GM12874 (cell line): ENCODE results near the gene TMEM176A.

ENCODE experiments used
- TF ChIP-seq, protein P1 (sequence below): IDR thresholded peaks from 2 replicates; pipeline ENCODE4 v1.5.1; 2011; ENCODE audit warnings: low read depth, mild to moderate bottlenecking, control low read depth, low read length, moderate library complexity; ENCODE audit not compliant: insufficient read depth

Gene TMEM176A

GRCh38 chr7:150756858-150757257 is 43.7 kb upstream of the TMEM176A start:
- TF ChIP-seq, protein P1, sequence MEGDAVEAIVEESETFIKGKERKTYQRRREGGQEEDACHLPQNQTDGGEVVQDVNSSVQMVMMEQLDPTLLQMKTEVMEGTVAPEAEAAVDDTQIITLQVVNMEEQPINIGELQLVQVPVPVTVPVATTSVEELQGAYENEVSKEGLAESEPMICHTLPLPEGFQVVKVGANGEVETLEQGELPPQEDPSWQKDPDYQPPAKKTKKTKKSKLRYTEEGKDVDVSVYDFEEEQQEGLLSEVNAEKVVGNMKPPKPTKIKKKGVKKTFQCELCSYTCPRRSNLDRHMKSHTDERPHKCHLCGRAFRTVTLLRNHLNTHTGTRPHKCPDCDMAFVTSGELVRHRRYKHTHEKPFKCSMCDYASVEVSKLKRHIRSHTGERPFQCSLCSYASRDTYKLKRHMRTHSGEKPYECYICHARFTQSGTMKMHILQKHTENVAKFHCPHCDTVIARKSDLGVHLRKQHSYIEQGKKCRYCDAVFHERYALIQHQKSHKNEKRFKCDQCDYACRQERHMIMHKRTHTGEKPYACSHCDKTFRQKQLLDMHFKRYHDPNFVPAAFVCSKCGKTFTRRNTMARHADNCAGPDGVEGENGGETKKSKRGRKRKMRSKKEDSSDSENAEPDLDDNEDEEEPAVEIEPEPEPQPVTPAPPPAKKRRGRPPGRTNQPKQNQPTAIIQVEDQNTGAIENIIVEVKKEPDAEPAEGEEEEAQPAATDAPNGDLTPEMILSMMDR = no peak; the same call in 1 of the 2 replicates

DNA sequence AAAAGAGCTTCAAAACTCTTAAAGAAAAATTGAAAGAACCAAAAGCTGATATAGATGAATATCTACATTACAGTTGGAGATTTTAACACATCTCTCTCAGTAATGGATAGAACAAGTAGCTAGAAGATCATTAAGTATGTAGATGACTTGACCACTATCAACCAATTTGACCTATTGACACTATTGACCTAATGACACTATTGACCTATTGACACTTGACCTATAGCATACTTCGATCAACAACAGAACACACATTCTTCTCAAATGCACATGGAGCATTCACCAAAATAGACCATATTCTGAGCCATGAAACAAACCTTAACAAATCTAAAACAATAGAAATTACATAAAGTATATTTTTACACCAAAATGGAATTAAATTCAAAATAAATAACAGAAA is 41.1 kb upstream of the TMEM176A start:
- TF ChIP-seq, protein P1 = no peak

DNA sequence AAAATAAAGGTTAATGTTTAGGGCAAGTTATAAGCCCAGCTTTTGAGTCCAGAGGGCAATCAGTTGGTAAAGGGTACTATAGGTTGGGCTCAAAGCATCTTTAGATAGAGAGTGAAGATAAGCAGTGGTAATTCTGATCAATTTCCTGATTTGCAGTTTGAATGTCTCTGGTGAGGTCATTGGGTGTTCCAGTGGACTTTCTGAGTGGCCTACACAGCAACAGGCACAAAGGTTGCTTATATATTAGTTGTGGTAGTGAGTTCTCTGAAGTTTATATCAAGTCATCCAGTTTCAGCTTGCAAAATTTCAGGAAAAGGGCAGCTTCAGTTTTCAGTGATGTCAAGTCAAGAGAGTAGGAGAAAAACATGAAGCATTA is 34.2 kb upstream of the TMEM176A start:
- TF ChIP-seq, protein P1 = no peak

DNA sequence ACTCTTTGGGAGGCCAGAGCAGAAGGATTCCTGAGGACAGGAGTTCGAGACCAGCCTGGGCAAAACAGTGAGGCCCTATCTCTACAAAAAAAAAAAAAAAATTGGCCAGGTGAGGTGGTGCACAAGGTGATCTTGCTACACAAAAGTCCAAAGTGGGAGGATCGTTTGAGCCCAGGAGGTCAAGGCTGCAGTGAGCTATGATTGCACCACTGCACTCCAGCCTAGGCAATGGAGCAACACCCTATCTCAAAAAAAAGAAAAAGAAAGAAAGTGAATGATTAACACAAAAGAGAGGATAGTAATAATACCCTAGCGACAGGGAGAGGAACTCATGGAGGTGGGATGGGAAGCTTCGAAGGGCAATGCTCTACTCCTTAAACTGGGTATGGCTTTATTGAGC is 30.8 kb upstream of the TMEM176A start:
- TF ChIP-seq, protein P1 = no peak

- TF ChIP-seq, protein P1 = no peak
These were observed 22.4 kb upstream of the TMEM176A start for GRCh38 chr7:150778014-150778737.

DNA sequence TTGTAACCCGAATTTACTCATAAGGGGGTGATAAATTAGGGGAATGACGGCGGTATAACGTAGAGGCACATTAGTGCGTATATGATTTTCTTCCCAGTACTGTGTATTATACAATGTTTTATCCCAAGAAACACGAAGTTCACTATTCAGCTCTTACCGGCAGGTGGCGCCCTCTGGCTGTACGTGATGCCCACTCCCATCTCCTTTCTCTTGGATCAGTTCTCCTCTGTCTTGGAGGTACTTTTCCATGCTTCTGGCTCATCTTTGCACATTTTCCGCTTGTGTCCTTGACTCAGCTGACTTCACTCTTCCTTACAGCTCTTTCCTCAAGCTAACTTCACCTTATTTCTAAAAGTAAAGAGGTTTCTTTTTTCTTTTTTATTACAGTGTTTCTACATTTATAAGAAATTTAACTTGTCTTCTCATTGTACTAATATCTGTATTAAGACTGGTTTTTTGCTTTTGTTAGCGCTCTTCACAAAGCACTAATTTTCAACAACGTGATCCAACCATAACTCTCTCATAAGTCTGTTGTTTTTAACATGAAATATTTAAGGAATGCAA is 21.7 kb upstream of the TMEM176A start:
- TF ChIP-seq, protein P1 = peak; percentile 84

- TF ChIP-seq, protein P1 = no peak
These were observed 20.3 kb upstream of the TMEM176A start for GRCh38 chr7:150780292-150780691.
